ENCODE results near the gene TIMP2.

DNA sequence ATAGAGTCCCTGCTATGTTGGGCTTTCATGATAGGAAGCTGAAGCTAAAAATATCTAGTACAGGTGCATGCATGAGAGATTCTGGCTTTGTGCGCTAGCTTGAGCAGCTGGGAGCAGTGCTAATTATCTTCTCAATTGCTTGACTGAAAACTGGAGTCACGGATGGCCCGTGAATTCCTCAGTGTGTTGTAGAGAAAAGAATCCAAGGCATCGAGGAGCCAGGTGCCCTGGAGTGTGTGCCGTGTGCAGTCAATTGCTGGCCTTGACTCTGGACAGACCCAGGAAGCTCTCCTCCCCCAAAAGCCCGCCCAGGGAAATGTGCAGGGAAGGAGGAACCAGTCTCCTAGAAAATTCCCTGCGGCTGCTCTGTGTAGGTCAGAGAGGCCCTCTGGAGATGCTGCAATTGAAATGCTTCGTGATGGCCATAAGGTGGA is 40.3 kb upstream of the TIMP2 start:
- TF ChIP-seq, protein P1, sequence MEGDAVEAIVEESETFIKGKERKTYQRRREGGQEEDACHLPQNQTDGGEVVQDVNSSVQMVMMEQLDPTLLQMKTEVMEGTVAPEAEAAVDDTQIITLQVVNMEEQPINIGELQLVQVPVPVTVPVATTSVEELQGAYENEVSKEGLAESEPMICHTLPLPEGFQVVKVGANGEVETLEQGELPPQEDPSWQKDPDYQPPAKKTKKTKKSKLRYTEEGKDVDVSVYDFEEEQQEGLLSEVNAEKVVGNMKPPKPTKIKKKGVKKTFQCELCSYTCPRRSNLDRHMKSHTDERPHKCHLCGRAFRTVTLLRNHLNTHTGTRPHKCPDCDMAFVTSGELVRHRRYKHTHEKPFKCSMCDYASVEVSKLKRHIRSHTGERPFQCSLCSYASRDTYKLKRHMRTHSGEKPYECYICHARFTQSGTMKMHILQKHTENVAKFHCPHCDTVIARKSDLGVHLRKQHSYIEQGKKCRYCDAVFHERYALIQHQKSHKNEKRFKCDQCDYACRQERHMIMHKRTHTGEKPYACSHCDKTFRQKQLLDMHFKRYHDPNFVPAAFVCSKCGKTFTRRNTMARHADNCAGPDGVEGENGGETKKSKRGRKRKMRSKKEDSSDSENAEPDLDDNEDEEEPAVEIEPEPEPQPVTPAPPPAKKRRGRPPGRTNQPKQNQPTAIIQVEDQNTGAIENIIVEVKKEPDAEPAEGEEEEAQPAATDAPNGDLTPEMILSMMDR (IDR thresholded peaks at IDR 0.05): no peak
- TF ChIP-seq POLR2A (IDR thresholded peaks at IDR 0.05): no peak
